GM23338 (cell line): ENCODE results near the gene APOL4. TPM values are rescaled to one million over a fixed set of nuclear protein-coding genes. Genes with fewer than 3 reads are reported as not detected.

Experiments used
- ATAC-seq: fragments of 200-7000 bp; cut with Tn5 transposase; 3 replicates; pipeline ENCODE4 v1.9.1; 2020
- DNase-seq: peaks from one replicate; pipeline ENCODE4 v3.0.0-alpha.2; 2015; ENCODE audit warnings: low spot score
- H2AFZ ChIP-seq: fragments of 200-600 bp; sonication (generic); 2 replicates; pipeline ENCODE4 v1.8.0; 2016; ENCODE audit warnings: antibody characterized with exemption, mild to moderate bottlenecking, moderate library complexity
- H3F3A ChIP-seq: fragments of 200-600 bp; sonication (generic); replicated peaks from 2 replicates; pipeline ENCODE4 v1.8.0; 2017; ENCODE audit warnings: antibody characterized with exemption, mixed run types, low read depth
- H3K27ac ChIP-seq: fragments of 200-600 bp; sonication (generic); 2 replicates; pipeline ENCODE4 v1.6.1; 2016; ENCODE audit warnings: low read depth
- H3K27me3 ChIP-seq: fragments of 200-600 bp; sonication (generic); 2 replicates; pipeline ENCODE4 v1.8.0; 2016; ENCODE audit warnings: mild to moderate bottlenecking, mixed run types, moderate library complexity; ENCODE audit not compliant: insufficient read depth
- H3K36me3 ChIP-seq: fragments of 200-600 bp; sonication (generic); 2 replicates; pipeline ENCODE4 v1.8.0; 2016; ENCODE audit warnings: mild to moderate bottlenecking; ENCODE audit not compliant: insufficient read depth
- H3K4me1 ChIP-seq: fragments of 200-600 bp; sonication (generic); 2 replicates; pipeline ENCODE4 v1.8.0; 2016; ENCODE audit warnings: mild to moderate bottlenecking, moderate library complexity; ENCODE audit not compliant: insufficient read depth
- H3K4me2 ChIP-seq: fragments of 200-600 bp; sonication (generic); 2 replicates; pipeline ENCODE4 v1.7.1; 2017; ENCODE audit warnings: mixed run types
- H3K4me3 ChIP-seq: fragments of 200-600 bp; sonication (generic); 2 replicates; pipeline ENCODE4 v1.6.1; 2016; ENCODE audit warnings: mixed run types
- H3K79me2 ChIP-seq: fragments of 200-600 bp; sonication (generic); replicated peaks from 2 replicates; pipeline ENCODE4 v1.8.0; 2017; ENCODE audit warnings: mild to moderate bottlenecking; ENCODE audit not compliant: insufficient read depth
- H3K9me2 ChIP-seq: fragments of 200-600 bp; sonication (generic); 2 replicates; pipeline ENCODE4 v1.8.0; 2017; ENCODE audit not compliant: insufficient read depth
- H4K20me1 ChIP-seq: fragments of 200-600 bp; sonication (generic); replicated peaks from 2 replicates; pipeline ENCODE4 v1.8.0; 2017; ENCODE audit warnings: mild to moderate bottlenecking; ENCODE audit not compliant: insufficient read depth
- H3K27ac Mint-ChIP-seq: 2 replicates; pipeline ENCODE4 v1.8.0; 2020; ENCODE audit warnings: inconsistent platforms, mild to moderate bottlenecking, moderate library complexity, mixed read lengths
- H3K27me3 Mint-ChIP-seq: 3 replicates; pipeline ENCODE4 v1.8.0; 2022; ENCODE audit warnings: low read depth, mild to moderate bottlenecking, moderate library complexity, mixed read lengths, inconsistent platforms; ENCODE audit not compliant: insufficient read depth, poor library complexity
- H3K36me3 Mint-ChIP-seq: 3 replicates; pipeline ENCODE4 v1.8.0; 2021; ENCODE audit warnings: low read depth, mild to moderate bottlenecking, inconsistent platforms, moderate library complexity, mixed read lengths
- H3K4me1 Mint-ChIP-seq: 3 replicates; pipeline ENCODE4 v1.8.0; 2020; ENCODE audit warnings: mild to moderate bottlenecking, inconsistent platforms, mixed read lengths
- H3K4me3 Mint-ChIP-seq: 3 replicates; pipeline ENCODE4 v1.8.0; 2021; ENCODE audit warnings: moderate library complexity, mild to moderate bottlenecking, inconsistent platforms, mixed read lengths
- H3K9me3 Mint-ChIP-seq: 3 replicates; pipeline ENCODE4 v1.8.0; 2020; ENCODE audit warnings: moderate library complexity, mild to moderate bottlenecking, inconsistent platforms, mixed read lengths
- CREB1 ChIP-seq: fragments of 250-450 bp; sonication (Bioruptor Pico); IDR thresholded peaks from 2 replicates; pipeline ENCODE4 v1.5.0; 2020; ENCODE audit warnings: low read depth, mild to moderate bottlenecking, moderate library complexity
- CTCF ChIP-seq, 2 experiments: fragments of 200-600 bp in 1 of 2; sonication (generic) in 1 of 2; conservative IDR thresholded peaks; 2 replicates each; pipeline versions ENCODE4 v1.5.1 to v1.6.1; 2016 to 2017; ENCODE audit warnings: antibody characterized with exemption in 2 of 2, low read depth in 2 of 2, mild to moderate bottlenecking in 2 of 2, moderate library complexity in 1 of 2
- EZH2 ChIP-seq: fragments of 200-600 bp; sonication (generic); IDR thresholded peaks from one replicate; pipeline ENCODE4 v1.8.0; 2017; ENCODE audit warnings: antibody characterized with exemption, mild to moderate bottlenecking, low read depth; ENCODE audit not compliant: unreplicated experiment
- EZH2phosphoT487 ChIP-seq: fragments of 200-600 bp; sonication (generic); IDR thresholded peaks from one replicate; pipeline ENCODE4 v1.8.1; 2018; ENCODE audit warnings: antibody characterized with exemption; ENCODE audit not compliant: unreplicated experiment
- JUNB ChIP-seq: IDR thresholded peaks from one replicate; pipeline ENCODE4 v1.6.1; 2016; ENCODE audit warnings: antibody characterized with exemption; ENCODE audit not compliant: unreplicated experiment
- NANOG ChIP-seq: IDR thresholded peaks from 2 replicates; pipeline ENCODE4 v1.6.1; 2016; ENCODE audit warnings: antibody characterized with exemption, borderline replicate concordance
- REST ChIP-seq: IDR thresholded peaks from one replicate; pipeline ENCODE4 v1.6.1; 2018; ENCODE audit warnings: antibody characterized with exemption; ENCODE audit not compliant: unreplicated experiment
- STAT1 ChIP-seq: IDR thresholded peaks from one replicate; pipeline ENCODE4 v1.6.1; 2016; ENCODE audit warnings: antibody characterized with exemption; ENCODE audit not compliant: unreplicated experiment
- ZNF114 ChIP-seq: fragments of 250-450 bp; sonication (Bioruptor Pico); IDR thresholded peaks from 2 replicates; pipeline ENCODE4 v1.5.0; 2020; ENCODE audit warnings: mild to moderate bottlenecking, moderate library complexity
- polyA plus RNA-seq: library from polyadenylated mRNA; unstranded; fragments of >200 nt; fragmentation: Nextera tagmentation; extraction: Ambion mirVana; gene quantifications from 2 replicates; pipeline ENCODE4 v1.2.1, GENCODE V29; 2016
- total RNA-seq: library from RNA; depleted of rRNA; stranded (reverse); fragments of >200 nt; shearing (Covaris generic); gene quantifications from 2 replicates; pipeline ENCODE4 v1.2.3, GENCODE V29; 2014
- TF ChIP-seq, protein P1 (sequence below): fragments of 250-450 bp; sonication (Bioruptor Pico); IDR thresholded peaks from 2 replicates; pipeline ENCODE4 v1.5.0; 2020; ENCODE audit warnings: mild to moderate bottlenecking, moderate library complexity

The APOL4 gene
- total and polyA plus RNA-seq, 2 experiments from 2014 or later: not detected

DNA sequence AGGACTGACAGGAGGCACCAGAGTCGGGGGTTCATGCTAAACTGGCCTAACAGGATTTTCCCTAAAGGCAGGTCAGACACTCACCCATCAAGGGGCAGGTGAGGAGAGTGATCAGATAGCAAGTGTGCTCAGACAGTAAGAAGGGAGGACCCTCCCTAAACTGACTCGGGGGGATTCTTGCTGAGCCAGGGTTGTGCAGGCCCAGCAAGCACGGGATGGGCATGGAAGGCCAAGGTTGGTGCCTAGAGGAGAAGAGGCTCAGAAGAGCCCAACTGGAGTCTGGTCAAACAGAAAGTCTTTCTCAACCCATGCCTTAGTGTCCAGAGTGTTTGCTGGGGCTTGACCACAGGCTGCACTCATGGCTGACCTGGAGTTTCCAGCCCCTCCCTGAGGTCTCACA is 45.1 kb upstream of the APOL4 start (continued):
- TF ChIP-seq, protein P1, sequence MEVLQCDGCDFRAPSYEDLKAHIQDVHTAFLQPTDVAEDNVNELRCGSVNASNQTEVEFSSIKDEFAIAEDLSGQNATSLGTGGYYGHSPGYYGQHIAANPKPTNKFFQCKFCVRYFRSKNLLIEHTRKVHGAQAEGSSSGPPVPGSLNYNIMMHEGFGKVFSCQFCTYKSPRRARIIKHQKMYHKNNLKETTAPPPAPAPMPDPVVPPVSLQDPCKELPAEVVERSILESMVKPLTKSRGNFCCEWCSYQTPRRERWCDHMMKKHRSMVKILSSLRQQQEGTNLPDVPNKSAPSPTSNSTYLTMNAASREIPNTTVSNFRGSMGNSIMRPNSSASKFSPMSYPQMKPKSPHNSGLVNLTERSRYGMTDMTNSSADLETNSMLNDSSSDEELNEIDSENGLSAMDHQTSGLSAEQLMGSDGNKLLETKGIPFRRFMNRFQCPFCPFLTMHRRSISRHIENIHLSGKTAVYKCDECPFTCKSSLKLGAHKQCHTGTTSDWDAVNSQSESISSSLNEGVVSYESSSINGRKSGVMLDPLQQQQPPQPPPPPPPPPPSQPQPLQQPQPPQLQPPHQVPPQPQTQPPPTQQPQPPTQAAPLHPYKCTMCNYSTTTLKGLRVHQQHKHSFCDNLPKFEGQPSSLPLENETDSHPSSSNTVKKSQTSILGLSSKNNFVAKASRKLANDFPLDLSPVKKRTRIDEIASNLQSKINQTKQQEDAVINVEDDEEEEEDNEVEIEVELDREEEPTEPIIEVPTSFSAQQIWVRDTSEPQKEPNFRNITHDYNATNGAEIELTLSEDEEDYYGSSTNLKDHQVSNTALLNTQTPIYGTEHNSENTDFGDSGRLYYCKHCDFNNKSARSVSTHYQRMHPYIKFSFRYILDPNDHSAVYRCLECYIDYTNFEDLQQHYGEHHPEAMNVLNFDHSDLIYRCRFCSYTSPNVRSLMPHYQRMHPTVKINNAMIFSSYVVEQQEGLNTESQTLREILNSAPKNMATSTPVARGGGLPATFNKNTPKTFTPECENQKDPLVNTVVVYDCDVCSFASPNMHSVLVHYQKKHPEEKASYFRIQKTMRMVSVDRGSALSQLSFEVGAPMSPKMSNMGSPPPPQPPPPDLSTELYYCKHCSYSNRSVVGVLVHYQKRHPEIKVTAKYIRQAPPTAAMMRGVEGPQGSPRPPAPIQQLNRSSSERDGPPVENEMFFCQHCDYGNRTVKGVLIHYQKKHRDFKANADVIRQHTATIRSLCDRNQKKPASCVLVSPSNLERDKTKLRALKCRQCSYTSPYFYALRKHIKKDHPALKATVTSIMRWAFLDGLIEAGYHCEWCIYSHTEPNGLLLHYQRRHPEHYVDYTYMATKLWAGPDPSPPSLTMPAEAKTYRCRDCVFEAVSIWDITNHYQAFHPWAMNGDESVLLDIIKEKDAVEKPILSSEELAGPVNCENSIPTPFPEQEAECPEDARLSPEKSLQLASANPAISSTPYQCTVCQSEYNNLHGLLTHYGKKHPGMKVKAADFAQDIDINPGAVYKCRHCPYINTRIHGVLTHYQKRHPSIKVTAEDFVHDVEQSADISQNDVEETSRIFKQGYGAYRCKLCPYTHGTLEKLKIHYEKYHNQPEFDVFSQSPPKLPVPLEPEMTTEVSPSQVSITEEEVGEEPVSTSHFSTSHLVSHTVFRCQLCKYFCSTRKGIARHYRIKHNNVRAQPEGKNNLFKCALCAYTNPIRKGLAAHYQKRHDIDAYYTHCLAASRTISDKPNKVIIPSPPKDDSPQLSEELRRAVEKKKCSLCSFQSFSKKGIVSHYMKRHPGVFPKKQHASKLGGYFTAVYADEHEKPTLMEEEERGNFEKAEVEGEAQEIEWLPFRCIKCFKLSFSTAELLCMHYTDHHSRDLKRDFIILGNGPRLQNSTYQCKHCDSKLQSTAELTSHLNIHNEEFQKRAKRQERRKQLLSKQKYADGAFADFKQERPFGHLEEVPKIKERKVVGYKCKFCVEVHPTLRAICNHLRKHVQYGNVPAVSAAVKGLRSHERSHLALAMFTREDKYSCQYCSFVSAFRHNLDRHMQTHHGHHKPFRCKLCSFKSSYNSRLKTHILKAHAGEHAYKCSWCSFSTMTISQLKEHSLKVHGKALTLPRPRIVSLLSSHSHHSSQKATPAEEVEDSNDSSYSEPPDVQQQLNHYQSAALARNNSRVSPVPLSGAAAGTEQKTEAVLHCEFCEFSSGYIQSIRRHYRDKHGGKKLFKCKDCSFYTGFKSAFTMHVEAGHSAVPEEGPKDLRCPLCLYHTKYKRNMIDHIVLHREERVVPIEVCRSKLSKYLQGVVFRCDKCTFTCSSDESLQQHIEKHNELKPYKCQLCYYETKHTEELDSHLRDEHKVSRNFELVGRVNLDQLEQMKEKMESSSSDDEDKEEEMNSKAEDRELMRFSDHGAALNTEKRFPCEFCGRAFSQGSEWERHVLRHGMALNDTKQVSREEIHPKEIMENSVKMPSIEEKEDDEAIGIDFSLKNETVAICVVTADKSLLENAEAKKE: no peak
- TF ChIP-seq EZH2 (no peak), NANOG (no peak), CREB1 (CRISPR knock-in tag) (no peak), ZNF114 (CRISPR knock-in tag) (no peak), STAT1 (no peak)

DNA sequence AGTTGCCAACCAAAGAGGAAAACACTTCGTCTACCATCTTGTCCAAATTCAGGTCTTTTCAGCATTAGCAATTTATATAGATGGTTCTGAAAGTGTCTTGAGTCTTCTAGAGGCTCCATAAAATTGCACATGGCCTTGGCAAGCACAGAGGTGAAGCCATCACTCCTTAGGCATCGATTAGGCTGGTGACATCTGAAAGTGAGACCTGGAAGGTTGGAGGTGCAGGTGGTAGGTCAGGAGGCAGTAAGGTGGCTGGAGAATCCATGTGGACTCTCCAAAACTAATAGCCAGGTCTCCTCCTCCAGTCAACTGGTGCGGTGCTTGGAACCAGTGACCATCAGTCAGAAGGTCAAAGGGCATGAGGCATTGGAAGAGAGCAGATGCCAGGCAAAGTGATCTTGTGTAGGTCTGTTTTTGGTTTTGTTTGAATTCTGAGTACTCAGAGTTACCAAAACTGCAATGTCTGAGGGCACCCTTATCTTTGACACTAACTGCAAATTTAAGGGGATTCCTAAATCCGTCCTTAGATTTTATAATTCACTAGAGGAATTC is 44.3 kb upstream of the APOL4 start:
- Histone ChIP-seq H3K36me3 (no peaks in the 10 kb centered on the region; the same call in 1 of the 2 replicates), H3K27me3 (no peaks in the 10 kb centered on the region), H4K20me1 (no peaks in the 10 kb centered on the region), H3K4me3 (no peak overlapping the region), H3K4me2 (no peak overlapping the region), H3K4me1 (0 out of 2 replicates have a peak, but pooled peaks cover under 1% of the 10 kb centered on the region), H3F3A (no peaks in the 10 kb centered on the region), H3K9me2 (no peaks in the 10 kb centered on the region; the same call in none of the 2 replicates), H3K79me2 (no peaks in the 10 kb centered on the region), H2AFZ (no peak overlapping the region), H3K27ac (no peak overlapping the region)
- H3K27me3 Mint-ChIP-seq: peaks cover 2% of the 10 kb centered on the region
- H3K36me3 Mint-ChIP-seq: peaks cover 6% of the 10 kb centered on the region; the same call in 1 of the 3 replicates
- H3K4me1 Mint-ChIP-seq: no peaks in the 10 kb centered on the region
- H3K4me3 Mint-ChIP-seq: no peak overlapping the region
- ATAC-seq: no peak
- DNase-seq: no peak
- no peak overlapping the region for H3K27ac Mint-ChIP-seq
- peaks cover 26% of the 10 kb centered on the region for H3K9me3 Mint-ChIP-seq
- TF ChIP-seq CTCF (conservative IDR thresholded peaks at IDR 0.05; ENCODE audit: low read depth in 2 of 2) (no peak), NANOG (no peak), JUNB (no peak), REST (no peak), EZH2phosphoT487 (no peak)
